ENCODE data around the gene NUP160. TPM values are rescaled to one million over a fixed set of nuclear protein-coding genes. Genes with fewer than 3 reads are reported as not detected.
"Not testable (repeated sequence)": the region's sequence is repeated elsewhere in the genome, so short reads cannot be mapped to it uniquely, and the experiment has no call there.

NUP160 gene
- total RNA-seq, 4 donors from 2014 or later, result 14.1 to 22.4 (median 18.9) TPM

DNA sequence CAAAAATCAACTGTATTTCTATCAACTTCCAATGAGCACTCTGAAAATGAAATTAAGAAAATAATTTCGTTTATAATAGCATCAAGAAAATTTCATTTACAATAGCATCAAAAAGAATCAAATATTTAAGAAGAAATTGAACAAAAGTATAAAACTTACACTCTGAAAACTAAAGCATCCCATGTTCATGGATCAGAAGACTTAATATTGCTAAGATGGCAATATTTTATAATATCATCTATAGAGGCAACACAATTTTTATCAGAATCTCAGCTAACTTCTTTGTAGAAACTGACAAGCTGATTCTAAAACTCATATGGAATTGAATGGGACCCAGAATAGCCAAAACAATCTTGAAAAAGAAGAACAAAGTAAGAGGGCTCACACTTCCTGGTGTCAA lies 19.9 kb downstream of the NUP160 start:
- no peak overlapping the region for H3K4me3 ChIP-seq (ENCODE audit: low read depth, poor library complexity, severe bottlenecking)
- TF ChIP-seq POLR2A (IDR thresholded peaks at IDR 0.05), result no peak
- TF ChIP-seq, protein P1, sequence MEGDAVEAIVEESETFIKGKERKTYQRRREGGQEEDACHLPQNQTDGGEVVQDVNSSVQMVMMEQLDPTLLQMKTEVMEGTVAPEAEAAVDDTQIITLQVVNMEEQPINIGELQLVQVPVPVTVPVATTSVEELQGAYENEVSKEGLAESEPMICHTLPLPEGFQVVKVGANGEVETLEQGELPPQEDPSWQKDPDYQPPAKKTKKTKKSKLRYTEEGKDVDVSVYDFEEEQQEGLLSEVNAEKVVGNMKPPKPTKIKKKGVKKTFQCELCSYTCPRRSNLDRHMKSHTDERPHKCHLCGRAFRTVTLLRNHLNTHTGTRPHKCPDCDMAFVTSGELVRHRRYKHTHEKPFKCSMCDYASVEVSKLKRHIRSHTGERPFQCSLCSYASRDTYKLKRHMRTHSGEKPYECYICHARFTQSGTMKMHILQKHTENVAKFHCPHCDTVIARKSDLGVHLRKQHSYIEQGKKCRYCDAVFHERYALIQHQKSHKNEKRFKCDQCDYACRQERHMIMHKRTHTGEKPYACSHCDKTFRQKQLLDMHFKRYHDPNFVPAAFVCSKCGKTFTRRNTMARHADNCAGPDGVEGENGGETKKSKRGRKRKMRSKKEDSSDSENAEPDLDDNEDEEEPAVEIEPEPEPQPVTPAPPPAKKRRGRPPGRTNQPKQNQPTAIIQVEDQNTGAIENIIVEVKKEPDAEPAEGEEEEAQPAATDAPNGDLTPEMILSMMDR (IDR thresholded peaks at IDR 0.05), result no peak
- WGBS, 2 donors, result 95 to 96% methylated on average over 1 of the region's 1 CpG
- intact Hi-C loops (cut with DNase I; ENCODE audit: low total_unique reads), result no loop called here
- no peak for DNase-seq (ENCODE audit: low spot score in 2 of 2)

DNA sequence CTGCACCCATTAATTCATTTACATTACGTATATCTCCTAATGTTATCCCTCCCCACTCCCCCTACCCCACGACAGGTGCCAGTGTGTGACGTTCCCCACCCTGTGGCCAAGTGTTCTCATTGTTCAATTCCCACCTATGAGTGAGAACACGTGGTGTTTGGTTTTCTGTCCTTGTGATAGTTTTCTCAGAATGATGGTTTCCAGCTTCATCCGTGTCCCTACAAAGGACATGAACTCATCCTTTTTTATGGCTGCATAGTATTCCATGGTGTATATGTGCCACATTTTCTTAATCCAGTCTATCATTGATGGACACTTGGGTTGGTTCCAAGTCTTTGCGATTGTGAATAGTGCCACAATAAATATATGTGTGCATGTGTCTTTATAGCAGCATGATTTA lies 25.5 kb downstream of the NUP160 start:
- WGBS, 2 donors, result 97% methylated on average over 6 of the region's 6 CpGs
- DNase-seq (ENCODE audit: low spot score in 2 of 2); intact Hi-C loops (cut with DNase I; ENCODE audit: low total_unique reads): not testable (repeated sequence)

GRCh38 chr11:47819743-47820142 lies 28.4 kb downstream of the NUP160 start:
- DNase-seq (ENCODE audit: low spot score in 2 of 2), result no peak
- intact Hi-C loops (cut with DNase I; ENCODE audit: low total_unique reads), result no loop called here
- no peak for TF ChIP-seq POLR2A (IDR thresholded peaks at IDR 0.05)
- TF ChIP-seq, protein P1 (IDR thresholded peaks at IDR 0.05), result no peak

More for the DNA sequence above, 25.5 kb downstream of the NUP160 start:
- H3K4me3 ChIP-seq (ENCODE audit: low read depth, poor library complexity, severe bottlenecking), result not testable (repeated sequence)

DNA sequence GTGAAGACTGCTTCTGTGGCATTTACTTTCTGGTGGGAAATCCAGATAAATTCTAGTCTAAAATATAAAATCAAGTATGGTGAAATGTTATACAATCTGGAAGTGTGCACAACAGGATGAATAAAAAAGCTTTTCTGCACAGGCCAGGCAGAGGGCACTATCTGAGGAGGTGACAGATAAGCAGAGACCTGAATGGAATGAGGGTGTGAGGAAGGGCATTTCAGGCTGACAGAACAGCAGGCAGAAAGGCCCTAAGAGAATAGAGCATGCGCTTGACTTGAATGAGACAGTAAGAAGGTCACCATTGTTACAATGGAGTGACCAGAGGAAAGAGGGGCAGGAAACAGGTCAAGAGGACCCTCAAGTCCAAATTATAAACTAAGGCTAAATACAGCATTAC lies 47.4 kb downstream of the NUP160 start:
- TF ChIP-seq, protein P1 (IDR thresholded peaks at IDR 0.05), result no peak
- no peak for TF ChIP-seq POLR2A (IDR thresholded peaks at IDR 0.05)

More at GRCh38 chr11:47819743-47820142, 28.4 kb downstream of the NUP160 start:
- H3K4me3 ChIP-seq (ENCODE audit: low read depth, poor library complexity, severe bottlenecking), result no peak overlapping the region

DNA sequence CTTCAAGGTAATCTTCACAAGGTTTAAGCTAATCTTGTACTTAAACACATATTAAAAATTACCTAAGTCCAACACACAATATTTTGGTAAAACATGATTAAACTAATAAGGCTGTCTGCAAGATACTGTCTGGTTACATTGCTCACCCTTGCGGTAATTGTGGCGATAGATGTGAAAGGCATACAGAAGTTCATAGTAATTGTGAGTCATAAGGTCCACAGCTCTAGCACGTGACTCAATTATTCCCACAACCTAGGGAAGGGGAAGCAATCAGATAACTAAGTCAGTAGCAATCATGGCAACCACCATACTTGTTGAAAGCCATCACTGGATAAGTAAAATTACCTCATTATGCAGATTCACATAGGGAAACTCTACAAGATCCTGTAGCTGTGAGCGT lies 50.5 kb downstream of the NUP160 start:
- no peak for TF ChIP-seq POLR2A (IDR thresholded peaks at IDR 0.05)
- TF ChIP-seq, protein P1 (IDR thresholded peaks at IDR 0.05), result no peak
- no peak overlapping the region for H3K4me3 ChIP-seq (ENCODE audit: low read depth, poor library complexity, severe bottlenecking)
- intact Hi-C loops (cut with DNase I; ENCODE audit: low total_unique reads), result no loop called here
- DNase-seq (ENCODE audit: low spot score in 2 of 2), result no peak
- WGBS, 2 donors, result 91 to 93% methylated on average over 4 of the region's 4 CpGs

More for the DNA sequence above, 47.4 kb downstream of the NUP160 start:
- WGBS, 2 donors, result 100% methylated on average over 1 of the region's 1 CpG
- no peak overlapping the region for H3K4me3 ChIP-seq (ENCODE audit: low read depth, poor library complexity, severe bottlenecking)
- DNase-seq (ENCODE audit: low spot score in 2 of 2), result no peak
- intact Hi-C loops (cut with DNase I; ENCODE audit: low total_unique reads), result no loop called here

DNA sequence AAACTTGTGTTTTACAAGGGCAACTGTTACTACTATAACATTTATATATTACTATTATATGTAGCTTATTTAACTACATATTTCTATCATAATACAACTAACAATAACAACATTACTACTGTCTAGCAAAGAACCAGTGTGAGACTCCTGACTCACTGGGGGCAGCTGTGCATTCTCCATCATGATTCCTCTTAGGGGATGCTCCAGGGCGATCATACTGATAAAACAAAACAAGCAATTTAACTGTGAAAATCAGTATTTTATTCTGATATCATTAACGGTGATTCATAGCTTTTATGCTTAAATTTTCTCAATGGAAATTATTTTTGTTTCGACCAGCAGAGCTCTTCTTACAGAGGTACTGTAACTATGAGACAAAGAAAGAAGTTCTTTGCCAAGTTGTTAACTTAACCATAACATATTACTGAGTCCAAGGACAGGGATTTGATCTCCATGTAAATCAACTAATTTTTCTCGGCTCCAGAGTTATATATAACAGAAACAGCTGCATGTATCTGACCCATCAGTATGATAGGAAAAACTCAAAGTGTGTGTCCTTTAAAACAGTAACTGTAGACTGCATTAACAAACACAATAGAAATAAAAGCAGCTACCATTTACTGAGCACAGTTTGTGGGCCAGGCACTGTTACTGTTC lies 56.2 kb downstream of the NUP160 start:
- TF ChIP-seq POLR2A (IDR thresholded peaks at IDR 0.05), result no peak
- TF ChIP-seq, protein P1 (IDR thresholded peaks at IDR 0.05), result no peak
- WGBS, 2 donors, result 75 to 80% methylated on average over 4 of the region's 4 CpGs
- no peak overlapping the region for H3K4me3 ChIP-seq (ENCODE audit: low read depth, poor library complexity, severe bottlenecking)
- intact Hi-C loops (cut with DNase I; ENCODE audit: low total_unique reads), result no loop called here
- no peak for DNase-seq (ENCODE audit: low spot score in 2 of 2)

DNA sequence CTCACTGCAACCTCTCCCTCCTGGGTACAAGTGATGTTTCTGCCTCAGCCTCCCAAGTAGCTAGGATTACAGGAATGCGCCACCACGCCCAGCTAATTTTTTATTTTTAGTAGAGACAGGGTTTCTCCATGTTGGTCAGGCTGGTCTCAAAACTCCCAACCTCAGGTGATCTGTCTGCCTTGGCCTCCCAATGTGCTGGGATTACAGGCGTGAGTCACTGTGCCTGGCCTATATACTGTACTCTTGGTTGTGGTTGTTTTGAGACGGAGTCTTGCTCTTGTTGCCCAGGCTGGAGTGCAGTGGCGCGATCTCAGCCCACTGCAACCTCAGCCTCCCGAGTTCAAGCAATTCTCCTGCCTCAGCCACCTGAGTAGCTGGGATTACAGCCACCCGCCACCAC lies 58.1 kb downstream of the NUP160 start:
- intact Hi-C loops (cut with DNase I; ENCODE audit: low total_unique reads); H3K4me3 ChIP-seq (ENCODE audit: low read depth, poor library complexity, severe bottlenecking): not testable (repeated sequence)
- 96 to 97% methylated on average over 8 of the region's 8 CpGs for WGBS, 2 donors

More for the DNA sequence above, 58.1 kb downstream of the NUP160 start:
- not testable (repeated sequence) for DNase-seq (ENCODE audit: low spot score in 2 of 2)
